ENCODE results near the gene HAUS5.
"Not testable (repeated sequence)": the region's sequence is repeated elsewhere in the genome, so short reads cannot be mapped to it uniquely, and the experiment has no call there.

HAUS5 gene

GRCh38 chr19:35650581-35650980, 38.0 kb downstream of the HAUS5 start:
- TF ChIP-seq EZH2phosphoT487 (IDR thresholded peaks at IDR 0.05; ENCODE audit: borderline replicate concordance) (no peak), CTCF (conservative IDR thresholded peaks at IDR 0.05; ENCODE audit: low read length) (no peak)
- Histone ChIP-seq H3K9ac (ENCODE audit: low read depth, low read length, poor library complexity, severe bottlenecking) (no peak overlapping the region), H3K4me3 (ENCODE audit: low read length, poor library complexity, severe bottlenecking) (peak overlapping the region; percentile 24), H3K27me3 (ENCODE audit: insufficient read depth, low read length, poor library complexity, severe bottlenecking) (no peaks in the 10 kb centered on the region), H3K79me2 (ENCODE audit: insufficient read depth, low read length) (peaks cover 36% of the 10 kb centered on the region), H3K36me3 (ENCODE audit: insufficient read depth, low read length) (peaks cover 15% of the 10 kb centered on the region; the same call in 1 of the 2 replicates), H2AFZ (ENCODE audit: low read length) (no peak overlapping the region), H3K4me2 (ENCODE audit: low read depth, low read length, poor library complexity, severe bottlenecking) (peak overlapping the region; percentile 96), H3K9me2 (replicated peaks; ENCODE audit: low read depth, low read length) (no peaks in the 10 kb centered on the region), H3K9me3 (ENCODE audit: insufficient read depth, low read depth, low read length) (no peaks in the 10 kb centered on the region), H4K20me1 (ENCODE audit: insufficient read depth, low read length, poor library complexity, severe bottlenecking) (peaks cover 14% of the 10 kb centered on the region), H3K4me1 (ENCODE audit: insufficient read depth, low read length, poor library complexity, severe bottlenecking) (peaks cover 25% of the 10 kb centered on the region), H3F3A (ENCODE audit: low read depth) (no peaks in the 10 kb centered on the region)

- not testable (repeated sequence) for H3K9me3 ChIP-seq (ENCODE audit: insufficient read depth, low read depth, low read length); H3K9ac ChIP-seq (ENCODE audit: low read depth, low read length, poor library complexity, severe bottlenecking); H4K20me1 ChIP-seq (ENCODE audit: insufficient read depth, low read length, poor library complexity, severe bottlenecking); H3K27me3 ChIP-seq (ENCODE audit: insufficient read depth, low read length, poor library complexity, severe bottlenecking); H3K4me2 ChIP-seq (ENCODE audit: low read depth, low read length, poor library complexity, severe bottlenecking); H2AFZ ChIP-seq (ENCODE audit: low read length); H3F3A ChIP-seq (ENCODE audit: low read depth); H3K4me3 ChIP-seq (ENCODE audit: low read length, poor library complexity, severe bottlenecking); H3K9me2 ChIP-seq (replicated peaks; ENCODE audit: low read depth, low read length)
- Histone ChIP-seq H3K4me1 (ENCODE audit: insufficient read depth, low read length, poor library complexity, severe bottlenecking) (peaks cover 13% of the 10 kb centered on the region), H3K79me2 (ENCODE audit: insufficient read depth, low read length) (peaks cover 19% of the 10 kb centered on the region; the same call in 1 of the 2 replicates), H3K36me3 (ENCODE audit: insufficient read depth, low read length) (peaks cover 37% of the 10 kb centered on the region; the same call in 1 of the 2 replicates)
Observed at GRCh38 chr19:35654828-35655227, 42.3 kb downstream of the HAUS5 start.

- TF ChIP-seq EZH2phosphoT487 (IDR thresholded peaks at IDR 0.05; ENCODE audit: borderline replicate concordance) (no peak), CTCF (conservative IDR thresholded peaks at IDR 0.05; ENCODE audit: low read length) (no peak)
- H3K9me3 ChIP-seq (ENCODE audit: insufficient read depth, low read depth, low read length), result no peaks in the 10 kb centered on the region
- H3K36me3 ChIP-seq (ENCODE audit: insufficient read depth, low read length), result peaks cover 37% of the 10 kb centered on the region; the same call in 1 of the 2 replicates
- H3K4me2 ChIP-seq (ENCODE audit: low read depth, low read length, poor library complexity, severe bottlenecking), result no peak overlapping the region
- no peaks in the 10 kb centered on the region for H3F3A ChIP-seq (ENCODE audit: low read depth)
- H3K4me1 ChIP-seq (ENCODE audit: insufficient read depth, low read length, poor library complexity, severe bottlenecking), result peaks cover 5% of the 10 kb centered on the region
- no peak overlapping the region for H3K9ac ChIP-seq (ENCODE audit: low read depth, low read length, poor library complexity, severe bottlenecking)
- H3K79me2 ChIP-seq (ENCODE audit: insufficient read depth, low read length), result peaks cover 11% of the 10 kb centered on the region; the same call in 1 of the 2 replicates
- H3K27me3 ChIP-seq (ENCODE audit: insufficient read depth, low read length, poor library complexity, severe bottlenecking), result no peaks in the 10 kb centered on the region
- H3K4me3 ChIP-seq (ENCODE audit: low read length, poor library complexity, severe bottlenecking), result no peak overlapping the region
- no peak overlapping the region for H2AFZ ChIP-seq (ENCODE audit: low read length)
- H4K20me1 ChIP-seq (ENCODE audit: insufficient read depth, low read length, poor library complexity, severe bottlenecking), result no peaks in the 10 kb centered on the region
- H3K9me2 ChIP-seq (replicated peaks; ENCODE audit: low read depth, low read length), result no peaks in the 10 kb centered on the region
Observed at GRCh38 chr19:35655600-35655999, 43.1 kb downstream of the HAUS5 start.

GRCh38 chr19:35656700-35657099, 44.2 kb downstream of the HAUS5 start:
- H3K9me2 ChIP-seq (replicated peaks; ENCODE audit: low read depth, low read length), result no peaks in the 10 kb centered on the region
- no peak overlapping the region for H3K4me2 ChIP-seq (ENCODE audit: low read depth, low read length, poor library complexity, severe bottlenecking)
- no peak overlapping the region for H2AFZ ChIP-seq (ENCODE audit: low read length)
- peaks cover 2% of the 10 kb centered on the region; the same call in 1 of the 2 replicates for H3K79me2 ChIP-seq (ENCODE audit: insufficient read depth, low read length)
- H3K4me1 ChIP-seq (ENCODE audit: insufficient read depth, low read length, poor library complexity, severe bottlenecking), result no peaks in the 10 kb centered on the region
- no peaks in the 10 kb centered on the region for H3K27me3 ChIP-seq (ENCODE audit: insufficient read depth, low read length, poor library complexity, severe bottlenecking)
- H4K20me1 ChIP-seq (ENCODE audit: insufficient read depth, low read length, poor library complexity, severe bottlenecking), result no peaks in the 10 kb centered on the region
- no peak overlapping the region for H3K4me3 ChIP-seq (ENCODE audit: low read length, poor library complexity, severe bottlenecking)
- H3K9me3 ChIP-seq (ENCODE audit: insufficient read depth, low read depth, low read length), result no peaks in the 10 kb centered on the region
- H3F3A ChIP-seq (ENCODE audit: low read depth), result no peaks in the 10 kb centered on the region
- H3K9ac ChIP-seq (ENCODE audit: low read depth, low read length, poor library complexity, severe bottlenecking), result no peak overlapping the region
- no peak for TF ChIP-seq CTCF (conservative IDR thresholded peaks at IDR 0.05; ENCODE audit: low read length)
- TF ChIP-seq EZH2phosphoT487 (IDR thresholded peaks at IDR 0.05; ENCODE audit: borderline replicate concordance), result no peak
- H3K36me3 ChIP-seq (ENCODE audit: insufficient read depth, low read length), result peaks cover 37% of the 10 kb centered on the region; the same call in 1 of the 2 replicates

All from Loucy (cell line).